Fibroblast of peridontal ligament (primary cell): ENCODE data around the gene SRPK2.

Experiments used
- DNase-seq: peaks from one replicate; pipeline ENCODE4 v3.0.0-alpha.2; 2010; ENCODE audit errors: extremely low read depth

The SRPK2 gene

DNA sequence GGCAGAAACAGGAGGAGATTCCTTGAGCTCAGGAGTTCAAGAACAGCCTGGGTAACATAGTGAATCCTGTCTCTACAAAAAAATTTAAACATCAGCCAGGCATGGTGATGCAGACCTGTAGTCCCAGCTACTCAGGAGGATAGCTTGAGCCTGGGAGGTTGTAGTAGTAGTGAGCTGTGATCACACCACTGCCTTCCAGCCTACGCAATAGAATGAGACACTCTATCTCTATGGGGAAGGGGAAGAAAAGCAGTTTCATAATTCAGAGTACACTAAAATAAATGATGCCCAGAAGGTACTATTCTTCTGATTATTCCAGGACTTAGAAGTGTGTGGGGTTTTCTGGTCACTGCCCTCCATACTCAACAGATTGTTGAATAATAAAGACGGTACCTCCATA lies 197.4 kb downstream of the SRPK2 start:
- no peak for DNase-seq

DNA sequence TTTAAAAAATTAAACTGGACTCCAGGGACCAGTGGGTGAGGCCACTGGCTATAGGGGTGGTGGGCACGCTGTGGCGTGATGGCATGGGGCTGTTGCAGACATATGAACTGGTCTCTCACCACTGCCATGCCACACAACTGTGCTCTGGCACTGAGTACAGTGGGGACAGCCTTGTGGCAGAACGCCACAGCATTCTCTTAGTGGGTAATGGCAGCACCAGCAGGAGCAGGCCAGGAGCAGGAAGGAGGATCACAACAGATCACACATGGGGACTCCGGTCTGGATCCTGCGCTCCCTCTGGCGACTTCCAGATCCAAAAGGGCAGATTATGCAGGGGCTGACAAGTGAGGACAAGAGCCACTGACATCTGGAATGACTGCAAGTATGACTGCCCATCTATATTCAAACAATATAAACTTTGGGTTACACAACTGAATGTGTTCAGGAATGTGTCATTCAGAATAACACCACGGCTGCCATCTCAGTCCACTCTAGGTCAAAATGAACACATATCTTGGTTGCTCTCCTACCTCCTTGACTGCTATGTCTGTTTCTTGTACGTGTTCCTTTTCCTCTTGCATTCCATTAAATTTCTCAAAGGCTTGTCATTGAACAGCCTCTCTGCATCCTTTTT lies 198.7 kb downstream of the SRPK2 start:
- DNase-seq: no peak

DNA sequence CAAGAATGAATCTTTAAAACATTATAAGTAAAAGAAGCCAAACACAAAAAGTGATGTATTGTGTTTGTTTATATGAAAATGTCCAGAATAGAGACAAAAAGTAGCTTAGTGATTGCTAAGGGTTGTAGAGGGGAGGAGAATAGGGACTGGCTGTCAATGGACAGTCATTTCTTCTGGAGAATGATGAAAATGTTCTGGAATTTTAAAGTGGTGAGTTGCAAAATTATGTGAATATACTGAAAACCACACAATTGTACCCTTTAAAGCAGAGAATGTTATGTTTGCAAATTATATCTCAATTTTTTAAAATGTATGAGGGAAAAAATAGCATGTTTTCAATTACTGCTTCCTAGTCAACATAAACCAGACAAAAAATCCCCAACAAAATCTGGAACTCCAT lies 200.5 kb downstream of the SRPK2 start:
- peak; percentile 77 for DNase-seq

DNA sequence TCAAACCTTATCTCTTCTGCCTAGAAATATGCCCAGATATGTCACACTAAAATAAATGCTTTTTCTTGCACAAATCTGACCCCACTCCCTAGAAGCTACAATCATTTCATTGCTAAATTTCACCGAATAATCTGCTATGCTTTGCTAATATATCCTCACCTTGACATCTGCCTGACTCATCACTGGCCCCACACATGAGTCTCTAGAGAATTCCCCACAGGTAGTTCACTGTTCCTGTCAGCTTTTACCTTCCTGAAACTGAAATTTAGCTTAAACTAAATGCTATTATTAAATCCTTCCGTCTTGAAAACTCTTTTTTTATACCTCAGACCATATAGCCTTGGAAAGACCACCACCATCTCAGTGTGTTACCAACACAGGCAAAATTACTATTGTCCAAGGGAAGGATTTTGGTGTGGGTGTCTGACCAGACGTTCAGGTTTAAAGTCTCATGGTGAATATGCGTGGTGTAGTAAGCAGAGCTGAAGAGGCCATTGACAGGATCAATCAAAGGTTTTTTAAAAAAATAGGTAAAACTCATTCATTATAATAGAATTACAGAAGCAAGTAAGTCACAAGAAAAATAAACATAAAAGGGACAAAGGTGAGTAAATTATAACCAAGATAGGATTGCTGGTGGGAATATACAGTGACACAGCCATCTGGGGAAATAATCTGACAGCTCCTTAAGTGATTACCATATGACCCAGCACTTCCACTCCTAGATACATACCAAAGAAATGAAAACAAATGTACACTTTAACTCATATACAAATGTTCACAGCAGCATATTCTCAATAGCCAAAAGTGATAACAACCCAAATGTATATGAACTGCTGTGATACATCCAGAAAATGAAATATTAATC lies 201.2 kb downstream of the SRPK2 start:
- no peak for DNase-seq

DNA sequence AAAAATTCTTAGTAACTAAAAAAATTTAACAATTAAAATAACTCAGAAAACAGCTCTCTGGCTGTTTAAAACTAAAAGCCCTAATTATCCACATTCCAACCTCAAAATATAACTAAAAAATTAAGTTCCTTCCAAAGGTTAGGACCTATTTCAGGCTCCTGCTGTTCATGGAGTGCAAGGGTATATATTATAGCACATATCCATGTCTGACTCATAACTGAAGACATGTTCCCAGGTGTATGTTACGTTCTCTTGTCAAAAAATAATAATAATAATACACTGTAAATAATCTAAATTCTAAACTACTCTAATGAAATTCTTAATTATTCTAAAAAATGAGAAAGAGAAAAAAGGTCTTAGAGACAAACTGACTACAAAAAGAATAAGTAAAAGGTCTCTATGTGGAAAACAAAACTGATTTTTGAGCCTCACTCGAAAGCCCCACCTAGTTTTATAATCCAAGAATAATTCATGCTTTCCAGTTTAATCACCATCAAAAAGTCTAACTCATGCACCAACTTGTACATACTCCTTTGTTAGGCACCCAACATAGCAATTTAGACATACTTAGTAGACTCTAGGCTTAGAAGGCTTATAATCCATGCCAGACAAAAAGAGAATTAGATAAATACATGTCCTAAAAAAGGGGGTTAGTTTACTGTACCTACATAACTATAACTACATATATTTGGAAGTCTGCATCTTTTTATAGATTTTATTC lies 203.3 kb downstream of the SRPK2 start:
- no peak for DNase-seq

DNA sequence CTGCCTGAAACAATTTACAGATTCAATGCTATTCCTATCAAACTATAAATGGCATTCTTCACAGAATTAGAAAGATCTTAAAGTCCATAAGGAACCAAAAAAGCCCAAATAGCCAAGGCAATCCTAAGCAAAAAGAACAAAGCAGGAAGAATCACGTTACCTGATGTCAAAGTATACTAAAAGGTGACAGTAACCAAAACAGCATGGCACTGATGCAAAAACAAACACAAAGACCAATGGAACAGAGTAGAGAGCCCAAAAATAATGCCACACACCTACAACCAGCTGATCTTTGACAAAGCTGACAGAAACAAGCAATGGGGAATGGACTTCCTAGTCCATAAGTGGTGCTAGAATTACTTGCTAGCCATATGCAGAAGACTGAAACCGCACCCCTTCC lies 208.7 kb downstream of the SRPK2 start:
- DNase-seq: no peak

DNA sequence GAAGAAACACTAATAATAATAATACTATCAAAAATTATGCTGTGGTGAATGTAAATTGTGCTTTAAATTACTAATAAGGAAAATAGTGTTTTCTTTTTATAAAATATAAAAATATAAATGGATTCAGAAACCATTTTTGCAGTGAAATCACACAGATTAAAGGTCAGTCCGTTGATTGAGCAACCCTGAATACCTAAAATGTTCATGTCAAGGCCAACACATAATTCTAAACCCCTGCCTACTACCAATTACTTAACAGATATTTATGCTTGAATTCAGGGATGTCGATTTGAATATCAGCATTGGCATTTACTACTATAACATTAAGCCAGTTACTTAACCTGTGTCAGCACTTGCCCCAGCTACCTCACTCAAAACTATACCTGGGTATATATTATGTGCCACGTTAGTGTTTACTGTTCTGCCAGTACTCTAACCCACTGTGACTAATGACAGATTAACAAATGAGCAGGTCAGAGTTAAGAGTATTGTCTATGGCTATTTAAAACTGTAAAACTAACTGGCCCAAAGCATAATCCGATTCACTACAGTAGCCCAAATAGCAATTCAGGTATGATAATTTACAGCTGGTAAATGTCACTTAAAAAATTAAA lies 209.7 kb downstream of the SRPK2 start:
- no peak for DNase-seq

DNA sequence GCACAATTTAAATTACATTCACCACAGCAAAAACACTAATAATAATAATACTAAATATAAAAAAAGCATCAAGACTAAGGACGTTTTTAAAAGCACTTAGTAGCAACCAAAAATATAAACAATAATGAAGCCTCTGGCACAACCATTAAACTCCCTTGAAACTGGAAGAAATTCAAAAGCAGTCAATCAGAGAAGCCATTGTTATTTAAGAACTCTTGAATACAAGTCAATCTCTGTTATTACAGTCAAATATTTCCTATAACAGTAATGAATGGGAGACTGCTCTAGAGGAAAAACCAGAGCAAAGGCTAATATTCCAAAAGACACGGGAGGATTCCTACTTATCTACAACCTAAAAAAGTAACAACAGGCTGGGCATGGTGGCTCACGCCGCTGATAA lies 210.5 kb downstream of the SRPK2 start:
- no peak for DNase-seq

DNA sequence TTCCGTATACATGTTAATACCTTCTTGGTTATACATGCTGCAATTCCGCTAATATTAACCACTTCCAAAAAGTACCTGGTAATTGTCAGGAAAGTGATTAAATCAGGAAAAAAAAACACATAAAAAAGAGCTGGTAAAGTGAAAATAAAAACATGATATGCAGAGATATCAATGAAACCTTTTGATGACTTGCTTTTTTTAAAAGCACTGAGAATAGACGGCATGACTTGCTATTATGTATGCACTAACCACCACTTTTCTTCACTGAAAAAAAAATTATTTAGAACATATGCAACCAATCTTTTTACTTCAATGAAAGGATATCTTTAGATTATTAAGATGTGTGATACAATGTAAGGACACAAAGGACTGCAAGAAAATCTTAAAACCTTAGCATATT lies 211.7 kb downstream of the SRPK2 start:
- no peak for DNase-seq

DNA sequence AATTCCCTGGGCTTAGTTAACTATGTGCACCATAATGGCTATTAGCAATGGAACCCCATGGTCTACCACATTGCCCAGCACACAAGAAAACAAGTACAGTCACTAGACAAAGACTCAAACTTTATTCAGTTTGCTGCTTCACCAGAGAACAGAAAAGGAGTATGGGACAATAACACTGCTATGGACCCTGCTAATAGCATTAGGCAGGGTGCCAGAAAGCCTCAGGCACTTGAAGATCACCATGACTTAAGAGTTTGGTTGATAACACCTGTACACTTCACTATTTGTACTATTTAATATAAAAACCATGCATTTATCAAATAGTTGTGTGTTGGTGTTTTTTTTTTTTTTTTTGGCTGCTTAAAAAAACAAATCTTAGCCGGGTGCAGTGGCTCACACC lies 215.1 kb downstream of the SRPK2 start:
- DNase-seq: no peak

DNA sequence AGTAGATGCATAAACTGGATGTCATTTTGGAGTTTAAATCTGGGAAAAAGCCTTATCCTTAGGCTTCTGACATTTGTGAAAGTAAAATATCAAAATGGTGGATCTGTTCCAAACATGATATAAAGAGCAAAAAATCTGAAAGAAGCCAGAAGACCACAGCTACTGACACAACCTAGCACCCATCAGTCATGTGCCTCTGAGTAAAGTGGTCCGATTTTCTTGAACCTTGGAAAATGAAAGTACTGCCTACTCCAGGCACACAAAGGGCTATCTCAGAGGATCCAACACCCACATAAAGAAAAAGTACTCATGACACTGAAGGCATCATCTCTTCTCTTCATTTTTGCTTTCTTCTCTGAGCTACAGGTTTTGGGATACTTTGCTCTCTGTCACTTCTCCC lies 224.0 kb downstream of the SRPK2 start:
- no peak for DNase-seq

DNA sequence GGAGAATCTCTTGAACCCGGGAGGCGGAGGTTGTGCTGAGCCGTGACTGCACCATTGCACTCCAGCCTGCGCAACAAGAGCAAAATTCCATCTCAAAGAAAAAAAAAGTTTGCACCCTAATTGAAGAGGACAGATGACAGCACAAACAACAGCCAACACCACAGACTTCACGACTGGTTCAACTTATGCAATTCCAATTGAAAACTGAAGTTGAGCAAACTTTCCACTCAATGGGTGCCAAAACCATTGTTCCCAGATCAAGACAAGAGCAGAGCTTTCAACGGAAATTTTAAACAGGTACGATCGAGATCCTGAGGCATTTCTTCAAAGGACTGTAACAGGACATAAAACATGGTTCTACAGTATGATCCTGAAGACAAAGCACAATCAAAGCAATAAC lies 225.0 kb downstream of the SRPK2 start:
- DNase-seq: no peak

DNA sequence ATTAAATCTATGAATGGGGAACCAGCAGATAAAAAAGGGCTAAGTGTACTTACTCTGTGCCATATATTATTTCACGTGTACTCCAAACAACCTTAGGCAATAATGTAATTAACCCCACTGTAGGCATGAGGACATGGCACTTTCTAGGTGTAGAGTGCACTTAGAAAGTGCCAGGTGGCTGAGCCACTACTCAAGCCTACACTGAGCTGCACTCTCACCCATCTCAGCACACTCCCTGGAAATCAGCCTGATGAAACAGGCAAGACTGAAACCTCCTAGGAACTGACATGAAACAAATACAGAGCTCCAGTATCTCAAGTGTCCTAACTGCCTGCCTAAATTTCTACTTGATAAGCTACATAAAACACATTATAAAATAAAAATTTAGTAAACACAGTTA lies 227.4 kb downstream of the SRPK2 start:
- DNase-seq: no peak

DNA sequence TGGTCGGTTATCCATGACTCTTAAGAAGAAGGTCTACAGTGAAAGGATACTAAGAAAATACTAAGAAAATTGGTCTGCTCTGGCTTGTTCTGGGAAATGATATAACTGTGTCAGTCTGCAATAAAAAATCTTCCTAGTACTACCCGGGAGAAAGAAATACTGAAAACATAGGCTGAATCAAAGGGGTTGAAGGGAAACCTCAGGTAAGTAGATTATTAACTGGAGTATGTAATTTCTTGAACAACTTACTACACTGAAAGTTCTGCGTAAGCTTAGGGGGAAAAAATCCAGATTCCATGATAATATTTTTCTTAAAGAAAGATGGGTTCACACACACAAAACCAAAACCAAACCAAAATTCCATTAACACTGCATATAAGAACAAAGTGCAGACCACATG lies 231.4 kb downstream of the SRPK2 start:
- no peak for DNase-seq

DNA sequence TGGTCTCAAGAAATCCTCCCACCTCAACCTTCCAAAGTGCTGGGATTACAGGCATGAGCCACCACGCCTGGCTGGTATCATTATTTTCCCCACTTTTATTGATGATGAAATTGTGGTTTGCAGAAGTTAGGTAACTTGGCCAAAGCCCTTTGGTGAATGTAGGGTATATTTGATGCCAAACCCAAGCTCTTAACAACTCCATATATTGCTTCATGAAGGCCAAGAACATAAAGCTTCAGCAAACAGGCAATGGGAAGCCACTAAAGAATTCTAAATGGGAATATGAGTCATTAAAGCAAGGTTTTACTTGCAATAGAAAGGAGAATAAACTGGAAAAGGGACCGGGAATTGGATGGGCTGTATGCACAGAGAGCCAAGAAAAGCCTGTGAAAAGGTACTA lies 232.0 kb downstream of the SRPK2 start:
- peak; percentile 71 for DNase-seq

DNA sequence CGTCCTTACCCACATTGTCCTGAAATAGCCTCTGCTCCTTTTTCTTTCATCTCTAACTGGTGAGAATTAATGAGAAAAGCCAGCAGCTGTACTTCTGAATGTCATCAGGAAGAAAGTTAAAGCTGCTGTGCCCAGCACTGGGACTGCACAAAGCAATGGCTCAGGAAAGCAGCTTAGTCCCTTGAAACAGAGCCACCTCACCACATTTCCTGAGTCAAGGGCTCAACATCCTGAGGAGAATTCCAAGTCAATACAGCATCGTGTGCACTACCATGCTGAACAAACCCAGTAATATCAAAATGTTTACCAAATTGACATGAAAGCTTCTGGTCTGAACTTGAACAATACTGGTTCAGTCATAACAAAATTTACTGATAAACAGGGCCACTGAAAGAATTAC lies 234.6 kb downstream of the SRPK2 start:
- DNase-seq: no peak

DNA sequence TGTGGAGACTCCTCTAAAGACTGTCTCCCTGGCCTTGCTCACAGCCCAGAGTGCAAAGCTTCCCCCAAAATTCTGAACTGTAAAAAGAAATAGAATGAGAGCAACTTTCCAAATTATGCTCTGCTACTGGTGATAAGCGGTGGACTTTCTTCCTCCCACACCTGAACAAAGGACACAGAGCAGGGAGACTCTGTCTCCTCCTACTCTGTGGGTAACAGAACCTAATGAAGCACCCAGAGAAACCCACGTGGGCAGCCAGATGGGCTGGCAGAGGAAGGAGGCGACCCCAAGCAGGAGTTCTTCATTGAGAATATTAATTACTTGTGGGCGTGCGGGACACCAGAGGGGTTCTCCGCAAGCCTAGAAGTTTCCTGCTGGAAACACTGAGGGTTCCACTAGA lies 235.2 kb downstream of the SRPK2 start:
- DNase-seq: no peak

DNA sequence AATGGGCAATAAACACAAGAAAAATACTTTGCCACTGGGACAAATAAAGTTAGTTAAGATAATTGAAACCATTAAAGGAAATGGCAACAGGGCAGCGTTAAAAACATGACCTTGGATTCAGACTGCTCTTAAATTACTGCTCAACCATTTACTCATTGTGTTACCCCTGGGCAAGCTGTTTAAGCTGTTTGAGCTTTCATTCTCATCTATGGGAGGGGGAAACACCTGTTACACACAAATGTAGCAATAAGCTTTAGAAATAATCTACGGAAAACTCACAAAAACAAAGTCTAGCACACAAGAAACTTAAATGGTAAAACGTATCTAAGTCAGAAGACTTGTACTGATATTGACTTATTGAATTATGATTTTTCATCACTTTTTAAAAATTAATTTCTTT lies 237.6 kb downstream of the SRPK2 start:
- DNase-seq: no peak

DNA sequence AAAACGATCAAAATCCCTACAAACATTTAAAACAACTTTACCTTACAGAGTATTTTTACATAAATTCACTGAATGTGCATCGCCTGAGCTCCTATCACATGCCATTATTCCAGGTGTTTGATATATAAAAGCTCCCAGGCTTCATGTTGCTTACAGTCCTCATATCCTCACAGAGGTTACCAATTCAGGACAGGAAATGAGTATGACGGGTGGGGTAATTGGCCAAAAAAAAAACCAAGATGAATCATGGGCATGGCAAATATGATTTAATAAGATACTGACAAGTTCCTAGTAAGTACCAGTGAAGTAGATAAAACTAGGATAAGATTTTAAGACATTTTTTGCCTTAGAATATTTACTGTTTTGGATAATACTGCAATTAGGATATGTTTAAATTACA lies 238.9 kb downstream of the SRPK2 start:
- DNase-seq: peak; percentile 75

DNA sequence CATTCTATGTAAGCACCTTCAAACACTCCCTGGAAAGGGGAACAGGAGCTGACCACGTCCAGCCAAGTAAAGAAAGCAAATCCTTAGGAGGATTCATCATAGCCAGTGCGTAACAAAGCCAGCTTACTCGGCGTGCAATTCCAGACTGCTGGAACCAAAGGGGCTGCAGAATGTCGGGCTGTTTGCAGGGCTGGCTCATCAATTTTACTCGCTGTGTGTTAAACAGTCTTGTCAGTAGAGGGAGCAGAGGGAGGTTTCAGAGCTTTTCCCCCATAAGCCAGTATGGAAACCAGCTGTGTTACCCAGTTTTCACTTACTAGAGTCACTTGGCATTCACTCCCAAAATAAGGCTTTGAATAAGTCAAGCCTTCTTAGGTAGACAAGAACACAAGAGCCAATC lies 247.7 kb downstream of the SRPK2 start:
- peak; percentile 88 for DNase-seq

DNA sequence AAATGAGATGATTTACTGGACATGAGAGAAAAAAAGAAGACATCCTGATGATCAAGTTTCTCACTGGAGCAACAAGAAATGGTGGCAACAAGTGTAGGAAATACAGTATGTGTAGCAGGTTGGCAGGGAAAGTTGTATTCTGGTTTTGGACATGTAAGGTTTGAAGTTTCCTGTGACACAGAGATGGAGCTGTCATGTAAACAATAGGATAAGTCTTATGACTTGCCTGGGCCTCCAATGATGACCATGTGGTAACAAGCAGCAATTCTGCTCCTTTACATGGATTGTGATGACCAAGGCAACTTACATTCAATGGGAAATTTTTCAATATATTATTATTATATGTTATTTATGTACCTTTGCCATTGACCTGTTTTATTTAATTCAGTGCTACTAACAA lies 249.3 kb downstream of the SRPK2 start:
- DNase-seq: no peak

DNA sequence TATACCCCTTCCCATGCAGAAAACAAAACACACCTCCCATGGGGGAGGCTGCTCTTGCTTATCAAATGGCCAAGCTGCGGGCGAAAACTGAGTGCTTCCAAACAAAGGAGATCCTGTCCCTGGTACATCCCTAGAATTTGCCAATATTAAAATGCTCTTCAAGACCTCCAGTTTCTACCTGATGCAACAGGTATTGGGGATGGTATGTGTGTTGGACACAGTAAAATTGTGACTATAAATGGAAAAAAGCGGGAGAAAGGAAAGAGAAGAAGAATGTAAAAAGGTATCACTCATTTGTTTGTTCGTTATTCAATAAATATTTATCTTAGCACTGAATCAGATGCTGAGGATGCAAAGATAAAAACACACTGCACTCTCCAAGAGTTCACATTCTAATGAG lies 250.8 kb downstream of the SRPK2 start:
- DNase-seq: no peak

DNA sequence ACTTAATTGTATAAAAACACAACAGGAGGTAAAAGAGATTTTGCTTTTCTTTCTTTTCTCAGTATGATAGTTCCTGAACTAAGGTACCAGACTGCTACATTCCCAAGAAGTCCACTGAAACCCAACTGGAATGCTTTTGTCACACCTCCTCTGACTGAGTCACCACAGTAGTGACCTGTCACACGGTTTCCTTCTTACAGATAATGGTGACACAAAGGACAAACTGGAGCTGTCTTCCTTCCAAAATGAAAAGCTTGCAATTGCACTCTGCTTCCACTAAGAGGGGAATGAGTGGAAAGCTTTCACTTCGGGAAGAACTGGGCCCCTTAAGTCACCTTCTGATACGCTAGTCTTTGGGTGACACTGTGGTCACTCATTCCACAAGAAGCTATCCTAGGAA lies 252.5 kb downstream of the SRPK2 start:
- DNase-seq: no peak
